GM21576 (cell line): Measurements from ENCODE around the gene FBXW8.

Experiments
- ATAC-seq: cut with Tn5 transposase; IDR thresholded peaks from one replicate; pipeline ENCODE4 v1.9.1; 2021; ENCODE audit warnings: mild to moderate bottlenecking, moderate library complexity; ENCODE audit not compliant: unreplicated experiment

The FBXW8 gene

GRCh38 chr12:116910645-116911451 is at the start of gene FBXW8:
Gene FBXW8 (plus strand): TSS chr12:116910950. CDS start chr12:116911038, 88 bp downstream.
- ATAC-seq = peak; percentile 88

GRCh38 chr12:116861320-116861719 is 49.4 kb upstream of the FBXW8 start:
- peak; percentile 75 for ATAC-seq

DNA sequence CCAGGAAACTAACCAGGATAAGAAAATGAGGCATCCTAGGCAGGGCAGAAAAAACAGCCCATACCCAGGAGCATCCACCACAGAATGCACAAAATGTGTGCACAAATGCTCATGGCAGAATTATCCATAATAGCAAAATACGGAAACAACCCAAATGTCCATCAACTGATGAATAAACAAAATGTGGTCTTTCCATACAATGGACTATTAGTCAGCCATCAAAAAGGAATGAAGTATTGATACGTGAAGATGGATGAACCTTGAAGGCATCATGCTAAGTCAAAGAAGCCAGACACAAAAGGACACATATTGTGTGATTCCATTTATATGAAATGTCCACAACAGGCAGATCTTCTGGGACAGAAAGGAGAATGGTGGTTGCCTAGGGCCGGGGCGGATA is 48.6 kb upstream of the FBXW8 start:
- no peak for ATAC-seq

GRCh38 chr12:116863275-116863767 is 47.4 kb upstream of the FBXW8 start:
- ATAC-seq = no peak

DNA sequence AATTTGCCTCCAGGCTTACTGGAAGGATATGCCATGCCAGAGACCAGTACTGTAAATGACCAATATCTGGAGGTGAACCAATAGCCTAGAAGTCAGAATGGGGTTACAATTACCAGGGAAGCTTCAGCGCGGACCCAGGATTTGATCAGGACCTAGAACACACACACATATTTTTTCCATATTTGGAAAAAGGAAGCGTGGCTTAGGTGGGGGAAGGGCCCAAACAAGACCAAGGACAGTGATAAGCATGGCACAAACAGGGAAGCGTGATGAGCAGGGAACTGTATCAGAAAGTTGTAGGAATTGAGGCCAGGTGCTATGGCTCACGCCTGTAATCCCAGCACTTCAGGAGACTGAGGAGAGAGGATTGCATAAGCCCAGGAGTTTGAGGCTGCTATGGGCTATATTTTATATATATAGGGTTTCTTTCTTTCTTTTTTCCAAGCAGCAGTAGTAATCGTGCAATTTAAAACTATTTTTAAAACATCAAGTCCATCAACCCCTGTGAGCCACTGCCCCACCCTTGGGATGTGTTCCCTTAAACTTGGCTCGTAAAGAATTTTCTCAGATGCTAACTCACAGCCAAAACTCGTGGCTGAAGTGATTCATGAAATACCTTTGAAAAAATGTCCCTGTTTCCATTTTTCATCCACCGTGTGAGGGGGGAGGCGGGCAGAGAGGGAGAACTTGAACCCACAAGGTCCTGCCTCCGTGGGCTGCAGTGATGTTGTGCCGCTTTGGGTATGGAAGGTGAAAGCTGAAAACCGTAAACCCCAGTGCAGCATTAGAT is 46.2 kb upstream of the FBXW8 start:
- ATAC-seq = no peak

- no peak for ATAC-seq
These were observed 43.2 kb upstream of the FBXW8 start for GRCh38 chr12:116867523-116867922.

DNA sequence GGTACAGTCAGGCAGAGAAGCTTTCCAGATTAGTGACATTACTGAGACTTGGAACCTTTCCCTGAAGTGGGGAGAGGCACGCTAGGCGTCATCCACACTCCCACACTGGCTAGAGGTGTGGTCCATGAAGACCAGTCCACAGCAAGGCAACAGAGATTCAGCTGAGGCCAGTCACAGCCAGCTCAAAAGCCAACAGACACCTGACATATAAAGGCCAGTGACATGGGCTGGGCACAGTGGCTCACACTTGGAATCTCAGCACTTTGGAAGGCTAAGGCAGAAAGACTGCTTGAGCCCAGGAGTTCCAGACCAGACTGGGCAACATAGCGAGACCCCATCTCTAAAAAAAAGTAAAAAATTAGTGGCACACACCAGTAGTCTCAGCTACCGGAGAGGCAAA is 40.4 kb upstream of the FBXW8 start:
- no peak for ATAC-seq

GRCh38 chr12:116874324-116874995 is 36.3 kb upstream of the FBXW8 start:
- ATAC-seq = no peak

- no peak for ATAC-seq
These were observed 34.4 kb upstream of the FBXW8 start for GRCh38 chr12:116876151-116876869.

DNA sequence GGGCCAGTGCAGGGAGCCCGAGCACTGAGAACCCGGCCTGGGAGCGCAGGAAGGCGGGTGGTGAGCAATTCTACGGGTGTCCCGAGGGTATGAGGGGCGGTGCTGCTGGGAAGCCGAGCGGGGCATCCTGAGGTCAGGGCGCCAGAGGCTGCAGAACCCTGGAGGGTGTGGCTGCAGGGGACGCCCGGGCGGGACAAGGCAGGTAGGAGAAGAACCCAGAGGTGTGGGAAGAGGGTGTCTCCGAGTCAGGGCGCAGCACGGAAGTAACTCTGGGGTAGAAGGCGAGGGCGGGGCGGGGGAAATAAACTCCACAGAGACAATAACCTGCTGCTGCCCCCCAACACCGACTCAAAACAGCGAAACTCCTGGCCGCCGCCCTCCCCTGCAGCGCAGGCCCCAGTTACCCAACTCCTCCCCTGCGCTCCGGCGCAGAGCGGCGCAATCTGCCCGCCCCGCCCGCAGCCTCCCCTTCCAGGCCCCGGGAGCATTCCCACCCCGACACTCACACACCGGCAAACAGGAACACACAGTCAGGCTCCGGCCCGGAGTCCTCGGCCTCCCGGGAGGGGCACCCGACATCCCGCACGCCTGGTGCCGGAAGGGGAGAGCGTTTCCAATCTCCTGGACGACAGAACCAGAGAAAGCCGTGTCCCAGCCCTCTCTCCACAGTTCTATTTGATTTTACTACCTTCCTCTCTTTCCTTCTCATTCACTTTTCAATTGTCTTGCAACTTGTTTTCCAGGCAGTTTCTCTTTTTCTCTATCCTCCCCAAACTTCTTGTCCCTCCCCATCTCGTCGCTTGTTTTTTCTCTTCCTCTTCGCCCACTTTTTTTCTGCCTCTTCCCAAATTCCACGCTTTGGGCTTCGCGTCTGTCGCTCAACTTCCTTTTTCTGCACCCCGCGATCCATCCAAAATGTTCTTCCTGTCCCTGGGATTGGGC is 31.9 kb upstream of the FBXW8 start:
- ATAC-seq = no peak

DNA sequence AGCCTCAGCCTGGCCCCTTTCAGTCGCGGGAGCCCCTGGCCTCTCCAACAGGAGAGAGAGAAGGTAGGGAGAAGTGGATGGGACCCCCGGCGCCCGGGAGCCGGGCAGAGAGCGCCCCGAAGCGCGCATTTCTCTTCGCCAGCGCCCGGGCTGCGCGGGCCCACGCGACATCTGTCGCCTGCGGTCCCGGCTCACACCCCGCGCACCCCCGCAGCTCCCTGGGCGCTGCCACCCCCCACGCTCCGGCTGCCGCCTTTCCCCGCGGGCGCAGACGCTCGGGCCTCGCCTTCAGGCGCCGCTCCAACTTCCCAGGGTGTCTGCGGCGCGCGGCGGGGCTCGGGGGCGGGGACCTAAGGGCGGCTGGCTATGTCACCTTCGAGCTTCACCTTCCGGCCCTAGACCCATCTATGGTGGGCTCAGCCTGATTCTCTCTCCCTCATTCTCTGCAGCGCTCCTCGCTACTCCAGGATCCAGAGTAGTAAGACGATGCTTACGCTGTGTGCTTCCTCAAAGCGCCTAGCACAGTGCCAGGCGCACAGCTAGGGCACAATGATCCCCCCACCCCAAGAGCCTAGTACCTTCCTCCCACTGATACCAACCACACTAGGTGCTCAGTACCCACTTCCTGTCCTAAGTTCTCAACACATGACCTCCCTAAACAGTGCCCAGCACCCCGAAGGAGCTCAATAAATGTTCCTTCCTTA is 31.1 kb upstream of the FBXW8 start:
- ATAC-seq = no peak

GRCh38 chr12:116880213-116880816 is 30.4 kb upstream of the FBXW8 start:
- no peak for ATAC-seq

- ATAC-seq = no peak
These were observed 29.9 kb upstream of the FBXW8 start for GRCh38 chr12:116880817-116881324.

GRCh38 chr12:116881325-116881876 is 29.3 kb upstream of the FBXW8 start, which contains the start of gene HRK:
Gene HRK (minus strand): TSS chr12:116881441. CDS start chr12:116881307, 134 bp downstream.
- ATAC-seq = no peak

DNA sequence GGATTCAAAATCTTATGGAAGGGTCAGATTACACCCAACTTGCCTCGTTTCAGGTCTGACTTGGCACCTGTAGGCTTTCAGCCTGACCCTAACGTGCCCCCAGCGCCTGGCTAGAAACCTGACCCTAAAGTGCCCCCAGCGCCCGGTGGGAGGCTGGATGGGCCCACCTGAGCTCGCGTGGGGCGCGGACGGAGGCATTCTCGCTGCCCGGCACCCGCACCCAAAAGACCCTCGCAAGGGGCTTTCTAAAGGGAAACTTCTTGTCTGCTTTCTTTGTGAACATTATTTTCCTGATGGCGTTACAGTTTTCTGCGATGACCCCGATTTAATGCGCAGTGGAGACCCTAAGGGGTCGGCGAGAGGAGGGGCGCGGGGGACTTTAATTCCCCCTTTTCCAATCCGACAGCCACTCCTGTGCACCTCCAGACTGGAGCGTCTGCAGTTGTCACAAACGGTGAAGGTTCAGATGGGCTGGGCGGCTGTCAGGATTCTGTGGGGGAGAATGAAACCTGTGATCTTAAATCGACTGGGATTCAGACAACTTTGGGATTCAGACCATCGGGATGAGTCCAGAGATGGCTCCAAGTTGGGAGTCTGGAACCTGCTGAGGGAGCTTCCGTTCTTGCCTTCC is 28.8 kb upstream of the FBXW8 start:
- no peak for ATAC-seq

GRCh38 chr12:116882742-116883141 is 28.0 kb upstream of the FBXW8 start:
- no peak for ATAC-seq

DNA sequence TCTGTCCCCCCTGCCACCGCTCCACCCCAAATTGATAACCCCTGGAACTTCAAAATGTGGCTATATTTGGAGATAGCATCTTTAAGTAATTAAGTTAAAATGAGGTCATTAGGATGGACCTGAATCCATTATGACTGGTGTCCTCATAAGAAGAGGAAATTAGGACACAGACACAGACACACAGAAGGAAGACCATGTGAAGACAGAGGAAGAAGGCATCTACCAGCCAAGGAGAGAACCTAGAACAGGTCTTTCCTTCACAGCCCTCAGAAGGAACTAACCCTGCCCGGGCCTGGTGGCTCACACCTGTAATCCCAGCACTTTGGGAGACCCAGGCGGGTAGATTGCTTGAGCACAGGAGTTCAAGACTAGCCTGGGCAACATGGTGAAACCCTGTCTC is 25.9 kb upstream of the FBXW8 start:
- ATAC-seq = no peak

- no peak for ATAC-seq
These were observed 25.3 kb upstream of the FBXW8 start for GRCh38 chr12:116885491-116885890.
